CD4-positive, alpha-beta memory T cell (primary cell): ENCODE results near the gene SLC10A1. TPM values are rescaled to one million over a fixed set of nuclear protein-coding genes. Genes with fewer than 3 reads are reported as not detected.
A peak's percentile ranks its signal among the peaks of the same experiment; 100 is the strongest.

Experiments
- CTCF ChIA-PET: fragments of 350-600 bp; sonication (Branson Sonifier 250); formaldehyde crosslinking; loops from one replicate; lab custom pipeline; 2021; ENCODE audit warnings: inconsistent platforms; ENCODE audit not compliant: partially characterized antibody; lab: Charles Lee
- POLR2A ChIA-PET: fragments of 350-600 bp; sonication (Branson Sonifier 250); formaldehyde crosslinking; loops from one replicate; lab custom pipeline; 2021; ENCODE audit not compliant: partially characterized antibody; lab: Charles Lee
- DNase-seq, 5 donors: peaks; one replicate each; pipeline versions ENCODE4 v3.0.0 to v3.0.0-alpha.2; 2020 to 2022; ENCODE audit warnings: mixed read lengths in 1 of 5
- H3K27ac ChIP-seq: one replicate; pipeline ENCODE4 v1.7.0; 2013; ENCODE audit warnings: low read depth, low read length
- H3K27me3 ChIP-seq: 2 replicates; pipeline ENCODE4 v1.7.0; 2013; ENCODE audit warnings: mild to moderate bottlenecking, low read length, moderate library complexity; ENCODE audit not compliant: insufficient read depth
- H3K36me3 ChIP-seq: 2 replicates; pipeline ENCODE4 v1.7.0; 2013; ENCODE audit warnings: mild to moderate bottlenecking, low read length, moderate library complexity; ENCODE audit not compliant: insufficient read depth
- H3K4me1 ChIP-seq: 2 replicates; pipeline ENCODE4 v1.7.0; 2013; ENCODE audit warnings: mild to moderate bottlenecking, low read length, moderate library complexity; ENCODE audit not compliant: insufficient read depth
- H3K4me3 ChIP-seq, 2 donors: one replicate each; pipeline ENCODE4 v1.7.0; 2013; ENCODE audit warnings: low read length in 2 of 2, mild to moderate bottlenecking in 1 of 2
- H3K9me3 ChIP-seq, 2 donors: one replicate each; pipeline ENCODE4 v1.7.0; 2013; ENCODE audit warnings: low read length in 2 of 2, control low read depth in 1 of 2; ENCODE audit not compliant: control insufficient read depth in 1 of 2
- H3K27ac Mint-ChIP-seq, 7 donors: one replicate each; pipeline ENCODE4 v1.8.0; 2020 to 2021; ENCODE audit warnings: mixed read lengths in 7 of 7, mild to moderate bottlenecking in 6 of 7, inconsistent platforms in 3 of 7, moderate library complexity in 3 of 7
- H3K27me3 Mint-ChIP-seq, 2 donors: one replicate each; pipeline ENCODE4 v1.8.0; 2020 to 2021; ENCODE audit warnings: mixed read lengths in 2 of 2
- H3K36me3 Mint-ChIP-seq, 2 donors: one replicate each; pipeline ENCODE4 v1.8.0; 2020 to 2021; ENCODE audit warnings: mixed read lengths in 2 of 2, inconsistent platforms in 1 of 2, mild to moderate bottlenecking in 1 of 2
- H3K4me1 Mint-ChIP-seq, 4 donors: one replicate each; pipeline ENCODE4 v1.8.0; 2020 to 2021; ENCODE audit warnings: mixed read lengths in 4 of 4, mild to moderate bottlenecking in 1 of 4
- H3K4me3 Mint-ChIP-seq, 8 donors: one replicate each; pipeline ENCODE4 v1.8.0; 2020 to 2021; ENCODE audit warnings: mixed read lengths in 8 of 8, mild to moderate bottlenecking in 7 of 8, moderate library complexity in 6 of 8, inconsistent platforms in 3 of 8
- H3K9me3 Mint-ChIP-seq, 8 donors: one replicate each; pipeline ENCODE4 v1.8.0; 2020 to 2021; ENCODE audit warnings: mixed read lengths in 8 of 8, mild to moderate bottlenecking in 5 of 8, inconsistent platforms in 3 of 8, moderate library complexity in 1 of 8
- intact Hi-C: fragments of 100-400 bp; cut with micrococcal nuclease; formaldehyde crosslinking; loops from one replicate; pipeline ENCODE4 v1.15.1; 2023
- polyA plus RNA-seq, 2 donors: library from polyadenylated mRNA; unstranded; fragments of 300-500 nt; fragmentation: Illumina TruSeq; gene quantifications; one replicate each; pipeline ENCODE4 v1.2.3, GENCODE V29; 2021
- total RNA-seq, 2 experiments: library from RNA; stranded (reverse); gene quantifications; one replicate each; pipeline ENCODE4 v1.2.3, GENCODE V29; 2021

The SLC10A1 gene
- total and polyA plus RNA-seq, 4 experiments from 2014 or later: not detected

GRCh38 chr14:69780092-69780491, 16.9 kb downstream of the SLC10A1 start:
- ChIA-PET POLR2A (interaction anchor here (6.4 kb wide), 1 partner anchor 12 kb away, joined by 56 read pairs; the partner anchor contains the start of gene SRSF5), CTCF (no interaction called here)
- H3K9me3 Mint-ChIP-seq: no peaks in the 10 kb centered on the region
- no peaks in the 10 kb centered on the region for H3K27me3 Mint-ChIP-seq
- H3K4me3 Mint-ChIP-seq: no peak overlapping the region
- intact Hi-C loops: no loop called here
- no peak for DNase-seq
- Histone ChIP-seq H3K27me3 (no peaks in the 10 kb centered on the region), H3K36me3 (peaks cover 25% of the 10 kb centered on the region), H3K4me1 (peaks cover 37% of the 10 kb centered on the region), H3K27ac (no peak overlapping the region), H3K9me3 (no peaks in the 10 kb centered on the region), H3K4me3 (no peak overlapping the region)
- peaks cover 36 to 59% of the 10 kb centered on the region in 2 donors for H3K36me3 Mint-ChIP-seq
- H3K4me1 Mint-ChIP-seq: peaks cover 29 to 54% (median 32%) of the 10 kb centered on the region in 4 donors
- H3K27ac Mint-ChIP-seq: no peak overlapping the region

- Histone ChIP-seq H3K27ac (no peak overlapping the region), H3K36me3 (peaks cover 27% of the 10 kb centered on the region), H3K4me1 (peaks cover 47% of the 10 kb centered on the region), H3K4me3 (no peak overlapping the region), H3K27me3 (no peaks in the 10 kb centered on the region), H3K9me3 (no peaks in the 10 kb centered on the region)
- intact Hi-C loops: no loop called here
- peaks cover 35 to 64% (median 40%) of the 10 kb centered on the region in 4 donors for H3K4me1 Mint-ChIP-seq
- no peak for DNase-seq
- peak overlapping the region in 4 of 7 donors; percentile 7 to 87 (median 59) for H3K27ac Mint-ChIP-seq
- H3K4me3 Mint-ChIP-seq: peak overlapping the region in 1 of 8 donors; percentile 47
- H3K36me3 Mint-ChIP-seq: peaks cover 43 to 69% of the 10 kb centered on the region in 2 donors
- ChIA-PET POLR2A (interaction anchor here (6.4 kb wide), 1 partner anchor 11 kb away, joined by 56 read pairs; the partner anchor contains the start of gene SRSF5), CTCF (no interaction called here)
- peaks cover 0 to 2% (median 0%) of the 10 kb centered on the region in 8 donors for H3K9me3 Mint-ChIP-seq
- no peaks in the 10 kb centered on the region for H3K27me3 Mint-ChIP-seq
Measured at GRCh38 chr14:69779088-69779487, 18.0 kb downstream of the SLC10A1 start.

GRCh38 chr14:69776875-69777453, 20.1 kb downstream of the SLC10A1 start:
- Mint-ChIP-seq H3K36me3 (peaks cover 61 to 89% of the 10 kb centered on the region in 2 donors), H3K4me1 (peaks cover 50 to 85% (median 54%) of the 10 kb centered on the region in 4 donors), H3K9me3 (peaks cover 0 to 7% (median 0%) of the 10 kb centered on the region in 8 donors), H3K4me3 (peak overlapping the region in 3 of 8 donors; percentile 5 to 33 (median 20)), H3K27me3 (no peaks in the 10 kb centered on the region), H3K27ac (peak overlapping the region; percentile 9 to 82 (median 23))
- Histone ChIP-seq H3K9me3 (no peaks in the 10 kb centered on the region), H3K4me3 (no peak overlapping the region), H3K36me3 (peaks cover 44% of the 10 kb centered on the region), H3K27me3 (no peaks in the 10 kb centered on the region), H3K27ac (no peak overlapping the region), H3K4me1 (peaks cover 64% of the 10 kb centered on the region)
- ChIA-PET CTCF (no interaction called here), POLR2A (interaction anchor here (0.8 to 6.4 kb wide), 2 partner anchors 9 to 26 kb away, joined by 3 to 56 read pairs; partner anchors contain the start of gene SRSF5)
- DNase-seq: no peak
- intact Hi-C loops: no loop called here

GRCh38 chr14:69775012-69775411, 22.0 kb downstream of the SLC10A1 start:
- peaks cover 62% of the 10 kb centered on the region for H3K36me3 ChIP-seq
- Mint-ChIP-seq H3K4me3 (peak overlapping the region in 1 of 8 donors; percentile 54), H3K27ac (peak overlapping the region in 5 of 7 donors; percentile 18 to 100 (median 84)), H3K36me3 (peaks cover 71 to 92% of the 10 kb centered on the region in 2 donors), H3K9me3 (peaks cover 0 to 7% (median 0%) of the 10 kb centered on the region in 8 donors), H3K4me1 (peaks cover 51 to 92% (median 65%) of the 10 kb centered on the region in 4 donors), H3K27me3 (no peaks in the 10 kb centered on the region)
- peaks cover 82% of the 10 kb centered on the region for H3K4me1 ChIP-seq
- intact Hi-C loops: no loop called here
- ChIA-PET CTCF (no interaction called here), POLR2A (interaction anchor here (6.4 kb wide), 1 partner anchor 7 kb away, joined by 56 read pairs; the partner anchor contains the start of gene SRSF5)
- DNase-seq: no peak
- H3K9me3 ChIP-seq: no peaks in the 10 kb centered on the region
- H3K4me3 ChIP-seq: no peak overlapping the region
- H3K27me3 ChIP-seq: no peaks in the 10 kb centered on the region
- H3K27ac ChIP-seq: no peak overlapping the region

GRCh38 chr14:69773571-69774276, 23.3 kb downstream of the SLC10A1 start:
- intact Hi-C loops: no loop called here
- DNase-seq: no peak
- Mint-ChIP-seq H3K9me3 (peaks cover 0 to 7% (median 0%) of the 10 kb centered on the region in 8 donors), H3K27me3 (no peaks in the 10 kb centered on the region), H3K36me3 (peaks cover 76 to 94% of the 10 kb centered on the region in 2 donors), H3K27ac (peak overlapping the region in 4 of 7 donors; percentile 37 to 100 (median 78)), H3K4me3 (peak overlapping the region in 2 of 8 donors; percentile 11 to 12), H3K4me1 (peaks cover 57 to 98% (median 75%) of the 10 kb centered on the region in 4 donors)
- no peak overlapping the region for H3K27ac ChIP-seq
- H3K9me3 ChIP-seq: no peaks in the 10 kb centered on the region
- H3K4me1 ChIP-seq: peaks cover 94% of the 10 kb centered on the region
- H3K36me3 ChIP-seq: peaks cover 69% of the 10 kb centered on the region
- ChIA-PET CTCF (no interaction called here), POLR2A (interaction anchor here (0.5 to 1.2 kb wide), 3 partner anchors 10 to 162 kb away, joined by 3 to 4 read pairs (median 3); partner anchors contain the start of gene SUSD6)
- no peak overlapping the region for H3K4me3 ChIP-seq
- no peaks in the 10 kb centered on the region for H3K27me3 ChIP-seq

GRCh38 chr14:69772082-69773017, 24.7 kb downstream of the SLC10A1 start:
- intact Hi-C loops: no loop called here
- CTCF ChIA-PET: no interaction called here
- Histone ChIP-seq H3K36me3 (peaks cover 65% of the 10 kb centered on the region), H3K4me3 (no peak overlapping the region), H3K9me3 (no peaks in the 10 kb centered on the region), H3K27ac (no peak overlapping the region), H3K27me3 (no peaks in the 10 kb centered on the region), H3K4me1 (peaks cover 87% of the 10 kb centered on the region)
- no peaks in the 10 kb centered on the region for H3K27me3 Mint-ChIP-seq
- H3K36me3 Mint-ChIP-seq: peaks cover 79 to 95% of the 10 kb centered on the region in 2 donors
- H3K9me3 Mint-ChIP-seq: peaks cover 0 to 14% (median 0%) of the 10 kb centered on the region in 8 donors
- DNase-seq: no peak
- POLR2A ChIA-PET: interaction anchor here (0.6 to 0.7 kb wide), 2 partner anchors 958 to 1344 kb away, joined by 3 read pairs; no protein-coding TSS in a partner anchor
- H3K4me1 Mint-ChIP-seq: peaks cover 68 to 98% (median 80%) of the 10 kb centered on the region in 4 donors
- peak overlapping the region in 6 of 8 donors; percentile 1 to 36 (median 20) for H3K4me3 Mint-ChIP-seq
- peak overlapping the region in 5 of 7 donors; percentile 19 to 100 (median 24) for H3K27ac Mint-ChIP-seq
